IPS DF 6.9 (cell line): Measurements from ENCODE around the gene ABCB4.

Experiments used
- DNase-seq: peaks from one replicate; pipeline ENCODE4 v3.0.0-alpha.2; 2013; ENCODE audit warnings: low read depth, low spot score
- H3K27ac ChIP-seq: one replicate; pipeline ENCODE4 v1.5.1; 2013; ENCODE audit warnings: low read length, control low read depth
- H3K27me3 ChIP-seq: 2 replicates; pipeline ENCODE4 v1.6.1; 2013; ENCODE audit warnings: mild to moderate bottlenecking, low read length; ENCODE audit not compliant: control insufficient read depth, insufficient read depth
- H3K36me3 ChIP-seq: 2 replicates; pipeline ENCODE4 v1.6.1; 2013; ENCODE audit warnings: low read length; ENCODE audit not compliant: control insufficient read depth, insufficient read depth
- H3K4me1 ChIP-seq: 2 replicates; pipeline ENCODE4 v1.6.1; 2013; ENCODE audit warnings: low read length; ENCODE audit not compliant: control insufficient read depth, insufficient read depth
- H3K4me3 ChIP-seq: 2 replicates; pipeline ENCODE4 v1.5.1; 2013; ENCODE audit warnings: mild to moderate bottlenecking, low read length
- H3K9me3 ChIP-seq: 2 replicates; pipeline ENCODE4 v1.6.1; 2013; ENCODE audit warnings: low read length, inconsistent platforms; ENCODE audit not compliant: control insufficient read depth, insufficient read depth
- WGBS: extraction: QIAGEN DNeasy Blood & Tissue Kit; methylation state at CpG from one replicate; pipeline ENCODE4 v1.1.7; 2013; ENCODE audit warnings: mixed read lengths, missing lambda C conversion rate; ENCODE audit not compliant: insufficient read length, insufficient coverage; 5-methylcytosine and 5-hydroxymethylcytosine counted together

ABCB4 gene

GRCh38 chr7:87411186-87411585, 64.3 kb downstream of the ABCB4 start:
- Histone ChIP-seq H3K4me1 (no peaks in the 10 kb centered on the region), H3K27me3 (no peaks in the 10 kb centered on the region), H3K9me3 (no peaks in the 10 kb centered on the region), H3K27ac (no peak overlapping the region), H3K36me3 (no peaks in the 10 kb centered on the region), H3K4me3 (no peak overlapping the region)
- DNase-seq, result no peak
- whole genome bisulfite sequencing, result no CpG with 5 or more reads among the region's 1 CpG

GRCh38 chr7:87404674-87405073, 70.8 kb downstream of the ABCB4 start:
- no peak for DNase-seq
- Histone ChIP-seq H3K27ac (no peak overlapping the region), H3K27me3 (no peaks in the 10 kb centered on the region), H3K36me3 (no peaks in the 10 kb centered on the region), H3K4me3 (no peak overlapping the region), H3K9me3 (no peaks in the 10 kb centered on the region), H3K4me1 (no peaks in the 10 kb centered on the region)

GRCh38 chr7:87398446-87398845, 77.0 kb downstream of the ABCB4 start:
- Histone ChIP-seq H3K4me3 (no peak overlapping the region), H3K36me3 (no peaks in the 10 kb centered on the region; the same call in 1 of the 2 replicates), H3K4me1 (no peaks in the 10 kb centered on the region), H3K27ac (no peak overlapping the region), H3K27me3 (no peaks in the 10 kb centered on the region), H3K9me3 (no peaks in the 10 kb centered on the region)
- no peak for DNase-seq
- WGBS, result no CpG with 5 or more reads among the region's 2 CpGs

DNA sequence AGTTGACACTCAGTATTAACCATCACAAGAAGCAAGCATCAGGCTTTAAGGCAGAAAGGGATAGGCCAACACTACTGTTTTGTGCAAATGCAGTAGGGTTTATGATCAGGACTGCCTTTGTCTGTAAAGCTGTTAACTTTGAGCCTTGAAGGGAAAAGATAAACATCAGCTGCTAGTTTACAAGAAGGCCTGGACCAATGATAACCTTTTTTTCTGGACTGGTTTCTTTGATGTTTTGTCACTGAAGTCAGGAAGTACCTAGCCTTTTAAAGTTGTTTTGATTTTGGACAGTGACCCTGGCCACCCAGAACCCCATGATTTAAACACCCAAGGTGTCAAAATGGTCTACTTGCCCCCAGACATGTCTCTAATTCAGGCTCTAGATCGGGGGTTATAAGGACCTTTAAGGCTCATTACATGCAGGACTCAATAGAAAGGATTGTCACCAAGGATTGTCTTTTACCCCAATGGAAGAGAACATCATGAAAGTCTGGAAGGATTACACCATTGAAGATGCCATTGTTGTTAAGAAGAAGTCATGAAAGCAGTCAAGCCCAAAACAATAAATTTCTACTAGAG, 79.9 kb downstream of the ABCB4 start:
- DNase-seq, result no peak
- H3K4me3 ChIP-seq, result no peak overlapping the region
- no peaks in the 10 kb centered on the region for H3K4me1 ChIP-seq
- no peaks in the 10 kb centered on the region for H3K27me3 ChIP-seq
- WGBS, result no CpG with 5 or more reads among the region's 1 CpG
- H3K27ac ChIP-seq, result no peak overlapping the region
- H3K36me3 ChIP-seq, result no peaks in the 10 kb centered on the region; the same call in 1 of the 2 replicates
- H3K9me3 ChIP-seq, result no peaks in the 10 kb centered on the region

- Histone ChIP-seq H3K9me3 (no peaks in the 10 kb centered on the region), H3K4me3 (no peak overlapping the region), H3K27ac (no peak overlapping the region), H3K4me1 (no peaks in the 10 kb centered on the region), H3K36me3 (no peaks in the 10 kb centered on the region; the same call in 1 of the 2 replicates), H3K27me3 (no peaks in the 10 kb centered on the region)
- DNase-seq, result no peak
- no CpG with 5 or more reads among the region's 8 CpGs for WGBS
These were observed 84.3 kb downstream of the ABCB4 start for GRCh38 chr7:87391020-87391701.

DNA sequence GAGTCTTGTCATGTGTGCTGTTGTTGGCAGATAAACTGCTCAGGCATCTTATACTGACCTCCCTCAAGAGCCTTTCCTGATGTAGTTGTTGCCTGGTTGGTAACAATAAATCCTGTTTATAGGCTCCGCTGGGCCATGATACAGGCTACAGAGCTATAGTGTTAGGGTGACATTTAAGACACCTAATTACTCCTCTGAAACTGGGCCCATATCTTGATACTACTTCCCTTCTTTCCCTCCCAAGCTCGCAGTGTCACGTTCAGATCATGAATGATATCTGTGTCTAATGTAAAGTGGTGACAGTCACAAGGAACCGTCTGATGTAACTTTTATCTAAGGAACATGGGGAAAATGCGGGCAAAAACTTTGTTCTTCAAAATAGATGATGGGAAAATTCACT, 94.6 kb downstream of the ABCB4 start:
- WGBS, result no CpG with 5 or more reads among the region's 5 CpGs
- H3K9me3 ChIP-seq, result no peaks in the 10 kb centered on the region
- no peaks in the 10 kb centered on the region; the same call in 1 of the 2 replicates for H3K4me1 ChIP-seq
- DNase-seq, result no peak
- no peaks in the 10 kb centered on the region for H3K36me3 ChIP-seq
- no peak overlapping the region for H3K4me3 ChIP-seq
- H3K27me3 ChIP-seq, result no peaks in the 10 kb centered on the region
- no peak overlapping the region for H3K27ac ChIP-seq

DNA sequence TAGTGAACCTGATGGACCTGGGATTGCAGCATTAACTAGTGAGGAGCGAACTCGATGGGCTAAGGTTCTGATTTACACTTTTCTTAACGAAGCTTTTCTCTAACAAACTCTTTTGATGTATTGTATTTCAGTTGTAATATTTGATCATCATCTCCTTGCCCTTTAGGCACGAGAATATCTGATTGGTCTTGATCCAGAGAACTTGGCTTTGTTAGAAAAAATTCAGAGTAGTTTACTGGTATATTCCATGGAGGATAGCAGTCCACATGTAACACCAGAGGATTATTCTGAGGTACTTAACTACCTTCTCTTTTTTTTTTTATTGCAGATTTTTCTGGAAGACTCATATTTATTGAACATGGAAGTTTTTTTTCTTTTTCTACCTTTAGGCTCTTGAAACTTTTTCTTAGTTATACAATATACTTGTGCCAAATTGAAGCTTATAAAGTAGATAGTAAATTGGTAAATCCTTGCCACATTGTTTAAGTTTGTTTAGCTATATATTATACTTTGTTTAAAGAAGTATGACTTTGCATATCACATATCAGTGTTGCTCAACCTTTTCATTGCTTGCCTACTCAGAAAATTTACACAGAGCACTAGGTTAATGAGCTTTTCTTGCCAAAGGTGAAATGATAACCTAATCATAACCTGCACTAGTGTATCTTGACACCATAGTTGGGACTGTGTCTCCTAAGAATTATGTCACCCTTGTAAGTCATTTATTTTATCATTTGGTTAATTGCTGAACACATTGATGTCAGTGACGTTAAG, 99.6 kb downstream of the ABCB4 start:
- WGBS, result no CpG with 5 or more reads among the region's 5 CpGs

DNA sequence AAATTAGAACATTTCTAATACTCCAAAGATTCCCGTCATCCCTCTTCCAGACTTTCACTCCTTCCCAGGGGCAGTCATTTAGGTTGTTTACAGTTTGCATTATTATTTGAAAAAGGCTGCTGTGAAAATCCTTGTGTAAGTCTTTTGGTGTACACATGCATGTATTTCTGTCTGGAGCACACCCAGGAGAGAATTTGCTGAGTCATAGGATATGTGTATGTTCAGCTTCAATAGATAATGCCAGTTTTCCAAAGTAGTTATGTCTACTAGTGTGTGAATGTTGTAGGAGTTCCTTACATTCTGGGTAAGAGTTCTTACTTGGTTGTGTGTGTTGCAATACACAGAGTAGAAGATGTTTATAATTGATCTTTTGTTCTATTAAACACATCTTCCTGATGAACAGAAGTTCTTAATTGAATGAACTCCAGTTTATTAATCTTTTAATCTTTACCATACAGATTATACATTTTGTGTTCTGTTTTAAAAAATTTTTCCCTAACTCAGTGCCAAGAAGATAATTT, 104.8 kb downstream of the ABCB4 start:
- Histone ChIP-seq H3K27ac (no peak overlapping the region), H3K4me1 (no peaks in the 10 kb centered on the region), H3K27me3 (no peaks in the 10 kb centered on the region), H3K4me3 (no peak overlapping the region), H3K9me3 (no peaks in the 10 kb centered on the region), H3K36me3 (no peaks in the 10 kb centered on the region)
- DNase-seq, result no peak
- WGBS, result no CpG with 5 or more reads among the region's 1 CpG

More for the DNA sequence above, 99.6 kb downstream of the ABCB4 start:
- Histone ChIP-seq H3K36me3 (no peaks in the 10 kb centered on the region), H3K9me3 (no peaks in the 10 kb centered on the region), H3K27ac (no peak overlapping the region), H3K4me3 (no peak overlapping the region), H3K4me1 (no peaks in the 10 kb centered on the region; the same call in 1 of the 2 replicates), H3K27me3 (no peaks in the 10 kb centered on the region)
- DNase-seq, result no peak

GRCh38 chr7:87369216-87369615, 106.3 kb downstream of the ABCB4 start:
- no peaks in the 10 kb centered on the region for H3K4me1 ChIP-seq
- no peak for DNase-seq
- H3K27me3 ChIP-seq, result no peaks in the 10 kb centered on the region
- no peaks in the 10 kb centered on the region for H3K36me3 ChIP-seq
- no peak overlapping the region for H3K4me3 ChIP-seq
- H3K9me3 ChIP-seq, result no peaks in the 10 kb centered on the region
- no CpG with 5 or more reads among the region's 4 CpGs for WGBS
- H3K27ac ChIP-seq, result no peak overlapping the region

DNA sequence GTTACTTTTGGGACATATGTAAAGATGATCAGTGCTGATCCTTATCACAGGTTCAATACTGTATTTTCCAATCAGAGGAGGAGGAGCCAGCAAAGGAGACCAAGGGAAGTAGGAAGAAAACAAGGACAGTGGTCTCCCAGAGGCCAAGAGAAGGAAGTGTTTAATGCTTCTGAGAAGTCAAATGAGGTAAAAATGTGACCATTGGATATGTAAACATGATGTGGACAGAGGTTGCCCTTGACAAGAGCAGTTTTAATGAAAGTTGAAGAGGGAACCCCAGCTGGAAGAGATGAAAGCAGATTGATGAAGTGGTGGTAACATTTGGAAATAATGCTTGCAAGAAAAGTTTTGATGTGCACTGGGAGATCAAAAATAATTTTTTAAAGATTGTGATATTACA, 111.2 kb downstream of the ABCB4 start:
- Histone ChIP-seq H3K4me3 (no peak overlapping the region), H3K9me3 (no peaks in the 10 kb centered on the region), H3K27me3 (no peaks in the 10 kb centered on the region), H3K27ac (no peak overlapping the region), H3K4me1 (no peaks in the 10 kb centered on the region), H3K36me3 (no peaks in the 10 kb centered on the region)
- DNase-seq, result no peak
